Activated CD8-positive, alpha-beta memory T cell treated with anti-CD3 and anti-CD28 coated beads, Interleukin-2, amount 50 U/mL, for 48 hours (primary cell): ENCODE measurements around the gene CREG2.
"Not testable (repeated sequence)": the region's sequence is repeated elsewhere in the genome, so short reads cannot be mapped to it uniquely, and the experiment has no call there.

Source experiments
- DNase-seq: peaks from one replicate; pipeline ENCODE4 v3.0.0-alpha.2; 2020

The CREG2 gene

DNA sequence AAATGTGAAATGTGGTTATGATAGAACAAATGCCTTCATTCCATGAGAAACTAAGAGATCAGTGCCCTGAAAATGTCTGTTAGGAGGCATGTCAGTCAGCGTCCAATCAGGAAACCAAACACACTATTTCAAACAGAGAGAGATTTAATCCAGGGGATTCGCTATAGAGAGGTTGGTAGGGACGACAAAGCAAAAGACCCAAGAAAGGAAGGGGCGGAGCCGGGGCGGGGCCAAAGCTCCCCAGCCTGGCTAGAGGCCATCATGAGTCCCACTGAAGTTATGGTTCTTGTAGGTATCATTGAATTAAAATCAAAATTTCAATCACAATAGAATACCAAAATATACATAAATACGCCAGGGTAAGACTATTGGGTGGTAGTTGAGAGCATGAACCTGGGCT, 45.9 kb downstream of the CREG2 start:
- DNase-seq = no peak

DNA sequence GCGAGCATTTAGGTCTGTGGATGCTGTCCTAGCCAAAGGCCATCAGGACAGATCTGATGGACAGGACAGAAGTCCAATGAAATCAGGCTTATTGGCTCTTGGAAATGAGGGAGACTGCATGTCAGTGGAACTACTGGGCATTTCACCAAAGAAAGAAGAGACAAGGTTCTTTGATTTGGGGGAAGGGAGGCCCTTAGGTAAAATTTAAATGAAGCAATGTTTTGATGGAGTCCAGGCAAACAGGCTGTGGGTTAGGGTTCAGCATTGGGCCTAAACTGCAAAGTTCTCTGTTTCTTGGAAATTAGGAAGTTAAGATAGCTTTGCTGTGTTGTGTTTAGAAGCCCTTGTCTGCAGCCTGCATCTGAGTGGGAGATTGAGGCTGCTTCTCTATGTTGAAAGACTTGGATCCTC, 47.2 kb downstream of the CREG2 start:
- no peak for DNase-seq

DNA sequence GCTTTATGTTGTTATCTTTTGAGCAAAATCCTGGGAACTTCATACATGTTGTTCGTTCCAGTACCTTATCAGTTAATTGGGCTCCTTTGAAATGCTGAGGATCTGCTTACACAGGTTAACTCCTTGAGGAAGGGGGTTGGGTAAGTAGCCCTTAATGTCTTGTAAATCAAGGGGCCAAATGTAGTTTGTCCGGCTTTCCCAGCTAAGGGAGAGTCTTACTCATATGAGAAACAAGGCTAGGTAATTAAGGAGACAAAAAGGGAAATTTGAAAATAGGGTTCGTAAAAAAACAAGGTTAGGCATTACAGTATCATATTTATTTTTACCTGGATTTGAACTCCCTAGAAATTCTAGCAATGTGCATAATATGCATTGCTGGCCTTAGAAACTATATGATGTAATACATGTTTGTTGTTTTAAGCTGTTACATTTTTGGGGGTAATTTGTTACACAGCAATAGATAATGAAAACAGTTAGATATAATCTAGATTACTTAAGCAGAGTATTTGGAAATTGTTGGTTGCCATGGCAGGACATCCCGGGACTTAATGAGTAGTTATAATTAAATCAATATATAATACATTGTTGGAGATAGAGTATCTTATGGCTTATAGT, 47.9 kb downstream of the CREG2 start:
- DNase-seq = no peak

DNA sequence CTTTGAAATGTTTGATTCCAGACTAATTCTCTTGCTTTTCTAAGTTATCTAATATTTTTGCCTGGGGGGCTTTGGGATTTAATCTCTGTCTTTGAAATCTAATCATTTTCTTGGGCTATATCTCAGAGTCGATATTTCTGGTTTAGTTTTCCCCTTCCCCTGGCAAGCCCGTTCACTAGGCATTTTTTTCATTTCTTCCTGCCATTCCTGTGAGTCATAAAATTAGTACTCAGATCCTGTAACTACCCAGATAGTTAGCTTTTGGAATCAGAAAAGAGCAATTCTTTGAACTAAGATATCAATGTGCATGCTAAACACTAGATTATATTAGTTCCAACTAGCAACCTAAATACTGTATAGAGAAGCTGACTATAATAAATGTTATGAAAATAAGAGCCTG, 49.4 kb downstream of the CREG2 start:
- no peak for DNase-seq

DNA sequence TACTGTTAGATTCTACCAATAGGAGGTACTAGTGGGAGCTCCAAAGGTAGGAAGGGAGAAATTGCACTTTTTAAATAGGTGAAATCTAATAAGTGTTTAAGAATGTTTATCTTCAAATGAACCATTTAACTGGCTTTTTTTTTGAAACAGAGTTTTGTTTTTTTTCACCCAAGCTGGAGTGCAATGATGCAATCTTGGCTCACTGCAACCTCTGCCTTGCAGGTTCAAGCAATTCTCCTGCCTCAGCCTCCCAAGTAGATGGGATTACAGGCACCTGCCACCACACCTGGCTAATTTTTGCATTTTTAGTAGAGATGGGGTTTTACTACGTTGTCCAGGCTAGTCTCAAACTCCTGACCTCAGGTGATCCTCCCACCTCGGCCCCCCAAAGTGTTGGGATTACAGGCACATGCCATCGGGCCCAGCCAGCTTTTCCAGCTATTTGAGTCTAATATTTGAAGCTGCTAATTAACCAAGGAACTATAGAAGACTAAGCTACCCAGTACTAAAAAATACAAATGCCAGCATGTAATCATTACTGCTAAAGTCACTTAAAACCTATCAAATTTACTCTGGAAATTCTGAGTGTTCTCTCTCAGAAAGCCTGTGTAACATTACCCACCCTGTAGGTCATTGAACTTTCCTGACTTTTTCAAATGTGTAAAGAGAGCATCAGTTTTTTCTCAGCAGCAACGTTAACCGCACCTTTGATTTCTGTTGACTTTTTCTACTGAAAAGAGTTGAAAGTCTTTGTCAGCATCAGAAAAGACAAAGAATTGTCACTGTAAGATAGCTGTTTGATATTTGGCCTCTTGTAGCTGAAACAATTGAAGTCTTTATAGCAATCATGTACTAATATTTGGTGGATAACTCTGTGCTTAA, 54.2 kb downstream of the CREG2 start:
- DNase-seq = no peak

DNA sequence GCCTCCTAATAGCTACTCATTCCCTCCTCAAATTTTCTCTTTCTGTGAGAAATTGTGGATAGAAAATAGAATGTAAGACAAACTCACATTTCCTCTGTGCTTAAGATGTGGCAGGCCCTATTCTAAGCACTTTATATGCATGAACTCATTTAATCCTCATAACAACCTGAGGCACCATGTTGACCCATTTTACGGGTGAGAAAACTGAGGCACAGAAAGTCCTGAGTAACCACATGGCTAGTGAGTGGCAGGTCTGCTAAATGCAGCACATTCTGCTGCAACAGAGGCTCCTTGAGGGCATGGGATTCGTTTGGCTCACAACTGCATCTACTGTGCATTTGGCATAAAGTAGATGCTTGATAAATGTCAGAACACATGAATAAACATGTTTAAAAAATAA, 56.1 kb downstream of the CREG2 start:
- no peak for DNase-seq

DNA sequence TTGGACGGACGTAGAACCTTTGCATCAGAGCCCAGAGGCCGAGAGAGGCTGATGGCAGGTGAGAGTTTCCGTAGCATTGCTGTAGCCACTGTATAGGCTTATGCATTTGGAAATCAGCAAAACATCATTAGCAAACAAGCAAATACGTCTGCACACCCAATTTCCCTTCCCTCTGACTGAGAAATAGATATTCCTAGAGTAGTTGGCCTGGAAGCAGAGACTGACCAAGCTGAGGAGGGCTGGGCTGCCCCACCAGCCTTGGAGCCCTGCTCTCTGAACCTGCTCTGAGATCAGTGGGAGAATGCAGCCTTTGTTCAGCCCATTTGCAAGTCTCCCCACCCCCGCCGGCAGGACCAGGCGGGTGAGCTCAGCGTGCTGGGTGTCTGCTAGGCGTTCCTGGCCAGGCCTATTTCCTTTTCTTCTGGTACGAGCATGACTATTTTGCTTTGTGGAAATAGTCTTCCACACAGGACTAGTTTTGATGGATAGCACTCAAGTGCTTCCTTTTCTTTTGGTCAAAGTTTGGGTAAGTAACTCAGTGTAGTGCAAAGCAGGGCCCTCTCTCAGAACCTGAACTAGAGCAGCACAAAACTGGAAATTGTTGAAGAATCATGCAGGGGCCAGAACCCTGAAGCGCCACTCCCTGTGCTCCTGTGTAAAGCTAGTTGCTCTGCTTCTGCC, 56.9 kb downstream of the CREG2 start:
- peak; percentile 68 for DNase-seq

DNA sequence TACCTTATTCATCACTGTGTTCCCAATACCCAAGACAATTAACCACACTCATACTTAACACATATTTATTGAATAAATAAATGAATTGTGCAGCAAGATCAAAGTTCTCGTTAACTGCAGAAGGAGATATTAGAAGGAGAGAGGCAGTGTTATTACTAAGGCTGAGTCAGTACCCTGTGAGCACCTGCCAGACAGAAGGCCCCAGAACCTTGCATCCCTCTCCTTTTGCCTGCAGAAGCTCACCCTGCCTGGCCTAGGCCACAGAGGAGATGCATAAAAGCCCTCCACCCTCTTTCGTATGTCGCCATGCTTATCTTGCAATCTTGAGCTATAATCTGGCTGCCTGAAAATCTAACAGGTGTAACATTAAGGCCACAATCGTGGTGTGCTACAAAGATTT, 58.3 kb downstream of the CREG2 start:
- DNase-seq = no peak

DNA sequence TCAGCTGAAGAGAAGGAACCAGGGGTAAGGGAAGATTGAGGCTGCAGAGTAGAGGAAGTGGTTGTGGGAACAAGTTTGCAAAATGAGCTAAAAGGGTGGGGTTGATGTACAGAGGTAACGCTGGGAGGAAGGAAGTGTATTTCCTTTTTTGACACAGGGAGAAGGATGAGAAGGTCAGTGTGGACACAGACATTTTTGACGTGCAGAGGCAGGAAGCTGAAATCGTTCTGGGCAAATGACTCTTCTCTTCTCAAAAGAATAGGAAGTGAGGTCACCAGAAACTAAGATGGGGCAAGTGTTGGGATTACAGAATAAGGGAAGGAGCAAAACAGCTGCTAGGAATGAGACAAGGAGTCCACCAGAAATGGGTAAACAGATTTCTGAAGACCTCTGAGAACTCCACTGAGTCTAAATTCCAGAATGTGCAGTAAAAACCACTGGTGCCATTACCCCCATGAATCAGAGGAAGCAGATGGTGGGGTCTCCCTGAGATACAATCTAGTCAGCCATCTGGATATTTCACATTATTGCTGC, 58.8 kb downstream of the CREG2 start:
- DNase-seq = no peak

DNA sequence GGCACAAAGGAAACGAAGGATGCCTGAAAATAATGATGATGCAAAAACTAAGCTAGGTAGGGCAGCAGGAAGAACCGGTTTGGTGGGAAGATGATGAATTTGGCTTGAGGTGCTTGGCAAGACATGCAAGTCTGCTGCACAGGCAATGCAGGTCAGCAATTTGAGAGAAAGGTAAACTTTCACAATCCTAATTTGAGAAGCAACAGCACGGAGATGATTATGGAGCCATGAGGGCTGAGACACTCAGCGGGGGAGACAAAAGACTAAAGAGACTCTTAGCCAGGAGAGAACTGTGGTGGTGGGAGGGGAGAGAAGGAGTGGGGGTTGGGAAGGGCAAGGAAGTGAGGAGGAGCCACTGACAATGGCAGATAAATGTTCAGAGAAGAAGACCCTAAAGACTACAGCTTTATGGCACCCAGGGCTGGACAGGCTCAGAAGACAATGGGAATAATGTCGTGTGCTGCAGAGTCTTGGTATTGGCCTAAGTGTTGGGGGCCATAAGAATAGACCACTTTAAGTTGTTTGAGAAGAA, 59.4 kb downstream of the CREG2 start:
- DNase-seq = no peak

DNA sequence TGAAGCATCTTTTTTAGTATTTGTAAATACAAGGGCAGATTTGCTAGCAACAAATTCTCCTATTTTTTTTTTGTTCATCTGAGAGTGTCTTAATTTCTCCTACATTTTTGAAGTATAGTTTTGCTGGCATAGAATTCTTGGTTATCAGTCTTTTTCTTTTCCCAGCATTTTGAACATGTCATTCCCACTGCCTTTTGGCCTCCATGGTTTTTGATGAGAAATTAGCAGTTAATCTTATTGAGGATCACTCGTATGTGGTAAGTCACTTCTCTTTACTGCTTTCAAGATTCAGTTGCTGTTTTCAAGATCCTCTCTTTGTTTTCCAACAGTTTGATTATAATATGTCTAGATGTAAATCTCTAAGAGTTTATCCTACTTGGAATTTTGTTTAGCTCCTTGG, 61.9 kb downstream of the CREG2 start:
- DNase-seq = no peak

DNA sequence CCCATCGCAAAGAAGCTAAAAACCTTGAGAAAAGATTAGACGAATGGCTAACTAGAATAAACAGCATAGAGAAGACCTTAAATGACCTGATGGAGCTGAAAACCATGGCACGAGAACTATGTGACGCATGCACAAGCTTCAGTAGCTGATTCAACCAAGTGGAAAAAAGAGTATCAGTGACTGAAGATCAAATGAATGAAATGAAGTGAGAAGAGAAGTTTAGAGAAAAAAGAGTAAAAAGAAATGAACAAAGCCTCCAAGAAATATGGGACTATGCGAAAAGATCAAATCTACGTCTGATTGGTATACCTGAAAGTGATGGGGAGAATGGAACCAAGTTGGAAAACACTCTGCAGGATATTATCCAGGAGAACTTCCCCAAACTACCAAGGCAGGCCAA, 70.7 kb downstream of the CREG2 start:
- DNase-seq = not testable (repeated sequence)

DNA sequence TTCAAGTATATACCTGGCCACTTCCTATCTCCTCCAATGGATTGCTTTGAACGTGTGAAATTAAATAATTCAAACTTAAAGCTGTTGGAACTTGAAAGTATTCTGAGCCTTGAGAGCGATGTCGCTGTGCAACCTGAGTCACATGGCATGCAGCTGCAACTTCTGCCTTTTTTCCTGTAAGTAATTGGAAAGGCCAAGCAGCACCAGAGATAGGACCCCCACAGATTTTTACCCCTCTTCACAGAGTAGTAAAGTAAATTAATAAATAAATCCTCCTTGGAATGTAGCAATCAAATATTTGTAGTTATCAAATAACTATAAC, 75.6 kb downstream of the CREG2 start:
- DNase-seq = no peak

DNA sequence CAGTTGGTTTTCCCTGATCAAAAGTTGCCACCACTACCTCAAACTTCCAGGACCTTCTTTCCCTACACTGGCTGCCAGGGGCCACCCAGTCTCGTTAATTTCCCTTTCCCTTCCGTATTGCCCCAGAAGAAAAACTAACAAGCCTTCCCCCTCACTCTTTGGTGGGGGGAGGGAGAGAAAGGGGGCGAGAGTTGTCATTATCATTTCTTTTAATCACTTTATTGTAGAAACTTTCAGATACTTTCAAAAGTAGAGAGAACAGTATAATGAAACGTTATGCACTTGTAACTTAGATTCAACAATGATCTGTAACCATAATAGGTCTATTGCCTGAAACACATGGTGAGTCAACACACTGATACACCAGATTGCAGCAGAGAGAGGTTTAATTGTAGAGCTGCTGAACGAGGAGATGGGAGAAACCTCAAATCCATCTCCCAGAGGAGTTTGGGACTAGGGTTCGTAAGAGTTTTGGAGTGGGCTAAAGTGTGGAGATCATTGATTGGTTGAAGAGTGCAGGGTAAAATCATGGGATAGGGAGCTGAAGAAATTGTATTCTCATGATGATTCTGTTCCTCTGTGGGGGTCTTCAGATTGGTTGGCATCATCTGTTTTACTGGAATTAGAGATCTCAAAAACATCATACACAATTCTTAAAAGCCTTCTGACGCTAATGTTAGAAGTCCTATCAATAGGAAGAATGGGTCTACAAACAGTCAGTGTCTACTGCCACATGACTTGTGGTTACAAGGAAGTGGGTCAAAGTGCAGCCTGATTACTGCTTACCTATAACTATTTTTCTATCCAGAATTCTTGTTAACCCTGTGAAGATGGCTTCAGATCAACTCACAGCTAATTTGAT, 76.2 kb downstream of the CREG2 start:
- DNase-seq = no peak

DNA sequence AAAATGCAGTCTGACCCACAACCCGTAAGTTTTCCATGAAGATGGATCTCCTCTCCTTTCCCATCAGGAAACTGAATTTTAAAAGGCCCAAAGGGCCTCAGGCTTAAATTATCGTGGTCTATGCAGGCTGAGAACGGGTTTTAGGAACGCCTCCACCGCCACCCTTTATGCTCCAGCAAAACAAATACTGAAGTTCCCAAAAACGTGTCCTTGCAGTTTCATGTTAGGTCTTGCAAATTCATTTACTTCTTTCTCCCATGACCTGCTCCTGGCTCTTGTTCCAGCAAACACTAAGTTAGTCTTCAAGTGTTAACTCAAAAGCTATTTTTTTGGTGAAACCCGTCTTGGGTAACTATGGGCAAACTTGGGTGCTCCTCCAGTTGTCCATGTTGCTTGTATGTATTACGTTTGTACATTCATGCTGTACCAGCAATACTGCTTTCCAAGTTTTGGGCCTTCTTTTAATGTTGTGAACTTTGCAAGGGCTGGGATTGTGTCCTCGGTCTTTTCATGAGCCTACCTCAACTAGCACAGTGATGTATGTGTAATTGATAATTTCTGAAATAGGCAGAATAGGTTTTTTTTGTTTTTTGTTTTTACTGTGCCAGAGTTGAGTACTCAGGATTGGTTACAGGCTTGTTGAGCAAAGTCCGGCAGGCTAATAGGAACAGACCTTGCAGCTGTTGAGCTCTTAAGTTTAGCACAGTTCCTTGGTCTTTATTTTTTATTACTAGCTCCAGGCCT, 77.0 kb downstream of the CREG2 start:
- DNase-seq = no peak

DNA sequence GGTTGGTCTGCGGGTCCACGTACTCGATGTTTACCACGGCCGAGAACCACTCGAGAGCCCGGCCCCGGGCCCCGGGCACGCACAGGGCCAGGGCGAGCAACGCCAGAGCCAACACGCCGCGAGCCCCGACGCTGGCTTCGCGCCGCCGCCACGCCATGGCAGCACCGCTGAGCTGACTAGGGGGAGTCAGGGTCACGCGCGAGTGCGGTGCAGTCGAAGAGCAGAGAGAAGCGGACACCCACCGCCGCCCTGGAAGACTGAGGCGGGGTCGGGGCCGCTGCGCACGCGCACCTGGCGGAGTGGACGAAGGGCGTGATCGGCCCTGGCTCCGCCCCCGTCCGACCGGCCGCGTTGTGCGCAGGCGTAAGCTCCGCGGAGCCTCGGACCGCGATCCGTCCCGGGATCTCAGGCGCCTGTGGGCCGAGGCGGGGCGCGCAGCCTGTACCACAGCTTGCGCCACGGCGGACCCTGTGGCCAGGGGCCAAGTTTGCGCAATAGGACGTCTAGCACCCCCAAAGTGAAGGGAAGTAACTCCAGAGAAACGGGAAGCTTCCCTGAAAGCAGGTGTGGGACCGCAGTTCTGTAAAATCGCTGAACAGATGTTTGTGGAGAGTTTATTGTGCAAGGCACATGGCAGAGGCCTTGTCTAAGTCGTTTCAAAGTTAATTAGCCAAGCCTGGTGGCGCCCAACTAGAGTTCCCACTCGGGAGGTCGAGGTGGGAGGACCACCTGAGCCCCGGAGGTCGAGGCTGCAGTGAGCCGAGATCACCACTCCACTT, 78.7 kb downstream of the CREG2 start, which contains the start of gene RNF149:
Gene RNF149, minus strand, starts transcription at position 270 of the 779 bp plus-strand sequence. Its CDS starts 113 bp downstream, at position 157.
- DNase-seq = peak; percentile 97

DNA sequence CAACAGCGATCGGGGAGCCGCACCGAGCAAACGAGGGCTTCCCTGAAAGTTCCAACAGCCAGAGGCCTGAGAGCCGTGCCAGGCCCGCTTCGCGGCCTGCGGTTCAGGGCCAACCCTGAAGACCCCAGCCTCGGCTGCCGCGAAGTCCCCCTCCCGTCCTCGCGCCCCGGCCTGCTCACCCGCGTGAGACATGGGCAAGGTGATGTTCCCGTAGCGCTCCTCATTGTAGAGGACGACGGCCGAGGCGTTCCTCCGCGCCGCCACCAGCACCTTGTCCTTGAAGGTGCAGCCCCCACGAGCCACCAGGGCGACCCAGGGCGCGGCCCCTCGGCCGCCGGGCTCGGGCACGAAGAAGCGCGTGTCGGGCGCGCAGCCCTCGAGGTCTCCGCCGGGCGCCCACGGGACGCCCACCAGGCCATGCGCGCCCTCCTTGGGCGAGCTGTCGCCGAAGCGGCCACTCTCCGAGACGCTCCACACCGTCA, 79.3 kb downstream of the CREG2 start:
- no peak for DNase-seq

DNA sequence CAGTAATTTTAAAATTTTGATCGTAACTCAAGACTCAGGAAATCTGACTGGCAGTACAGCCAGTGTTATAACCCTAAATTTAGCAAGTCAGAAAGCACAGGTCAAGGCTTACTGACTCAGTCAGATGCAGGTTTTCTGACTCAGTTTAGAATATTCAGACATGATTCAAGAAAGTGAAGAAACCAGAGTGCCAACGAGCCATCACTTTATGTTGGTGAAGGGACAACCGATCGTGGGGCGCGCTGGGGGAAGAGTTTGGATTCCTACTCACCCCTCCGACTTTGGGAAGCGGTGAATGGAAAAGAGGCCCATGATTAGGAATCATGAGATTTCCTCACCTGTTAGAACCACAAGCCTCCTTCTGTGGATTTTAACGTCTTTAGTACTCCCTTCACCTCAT, 79.8 kb downstream of the CREG2 start:
- peak; percentile 60 for DNase-seq

DNA sequence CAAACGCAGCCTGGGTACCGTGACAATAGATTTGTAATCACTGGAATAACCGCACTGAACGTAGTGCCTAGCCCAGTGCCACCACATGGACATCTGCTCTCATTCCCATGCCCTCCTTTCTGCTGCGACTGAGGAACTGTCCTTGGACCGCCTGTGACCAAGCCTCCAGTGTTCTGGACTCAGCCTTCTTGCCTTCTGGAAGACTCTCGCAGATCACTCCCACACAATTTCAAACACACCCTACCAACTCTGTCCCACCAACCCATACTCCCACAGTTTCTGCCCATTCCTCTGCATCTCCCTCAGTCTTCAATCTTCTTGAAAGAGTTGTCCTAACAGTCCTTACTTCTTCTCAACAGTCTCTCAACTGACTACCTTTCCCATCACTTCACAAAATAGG, 80.9 kb downstream of the CREG2 start:
- DNase-seq = peak; percentile 59

DNA sequence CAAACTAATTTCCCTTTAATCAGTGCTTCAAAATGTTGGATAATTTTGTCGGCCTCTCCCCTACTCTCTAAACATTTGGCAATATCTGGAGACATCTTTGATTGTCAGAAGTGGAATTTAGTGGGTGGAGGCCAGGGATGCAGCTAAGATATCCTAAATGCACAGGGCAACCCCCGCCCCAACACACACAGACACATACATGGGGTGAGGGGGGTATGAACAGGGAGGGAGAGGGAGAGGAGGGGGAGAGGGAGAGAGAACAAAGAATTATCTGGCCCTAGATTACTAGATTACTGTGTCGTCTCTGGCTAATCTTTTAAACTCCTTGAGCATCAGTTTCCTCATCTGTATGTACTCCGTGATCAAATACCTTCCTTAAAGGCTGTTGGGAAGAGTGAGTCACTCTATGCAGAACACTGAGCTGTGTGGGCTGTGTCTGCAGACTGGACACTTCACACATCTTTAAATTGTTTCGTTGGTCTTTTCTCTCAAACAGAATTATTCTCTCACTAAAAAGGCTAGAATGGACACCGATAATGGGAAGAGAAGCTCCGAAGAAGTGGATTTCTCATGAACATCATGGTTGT, 81.7 kb downstream of the CREG2 start:
- DNase-seq = no peak
